ENCODE data around the gene ETNPPL. TPM values are rescaled to one million over a fixed set of nuclear protein-coding genes. Genes with fewer than 3 reads are reported as not detected.

Gene ETNPPL
- total and polyA plus RNA-seq, 2 of the 4 experiments (the other 2 are of a cell fraction) = not detected

DNA sequence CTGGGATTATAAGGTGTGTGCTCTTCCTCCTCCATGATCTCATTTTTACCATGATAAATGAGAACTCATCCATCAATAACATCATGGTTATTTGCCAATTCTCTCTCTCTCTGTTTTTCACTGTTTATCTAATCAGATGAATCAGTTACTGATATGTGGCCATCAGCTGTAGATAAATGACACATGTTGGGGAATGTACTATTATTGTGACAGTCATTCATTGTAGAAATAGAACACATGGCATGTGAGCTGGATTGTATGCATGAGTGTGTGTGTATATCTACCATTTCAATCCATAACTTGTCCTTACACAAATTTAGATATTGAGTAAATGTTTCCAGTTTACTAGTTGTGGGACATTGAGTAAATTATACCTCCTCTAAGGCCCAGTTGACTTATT is 59.5 kb downstream of the ETNPPL start:
- ChIA-PET CTCF (no interaction called here), POLR2A (ENCODE audit: unreplicated experiment) (no interaction called here)
- H2BK20ac ChIP-seq (ENCODE audit: low read depth, low read length) = no peak overlapping the region
- H3K4me1 ChIP-seq (ENCODE audit: control insufficient read depth, insufficient read depth, low read length) = no peaks in the 10 kb centered on the region
- no peak overlapping the region for H2BK120ac ChIP-seq (ENCODE audit: low read depth, low read length)
- no peak overlapping the region for H3K4ac ChIP-seq (ENCODE audit: low read depth, low read length)
- H3K9ac ChIP-seq (ENCODE audit: low read depth, low read length) = no peak overlapping the region
- H3K79me1 ChIP-seq (ENCODE audit: low read depth in 1 of 2, low read length in 2 of 2) = no peaks in the 10 kb centered on the region
- ATAC-seq (ENCODE audit: low read depth) = no peak
- no peak overlapping the region for H4K5ac ChIP-seq (ENCODE audit: low read depth, low read length)
- H4K8ac ChIP-seq (ENCODE audit: low read depth in 2 of 2, low read length in 2 of 2) = no peak overlapping the region
- H3K4me3 ChIP-seq (ENCODE audit: insufficient read depth, low read depth, low read length) = no peak overlapping the region
- no peak overlapping the region for H3K18ac ChIP-seq (ENCODE audit: low read depth, low read length)
- no peak overlapping the region for H2AK9ac ChIP-seq (replicated peaks; ENCODE audit: low read depth, low read length, poor library complexity)
- H4K91ac ChIP-seq (ENCODE audit: insufficient read depth, low read depth, low read length) = no peak overlapping the region
- intact Hi-C loops (cut with micrococcal nuclease) = no loop called here
- no peaks in the 10 kb centered on the region for H3K36me3 ChIP-seq (ENCODE audit: control insufficient read depth, insufficient read depth, low read length)
- no peak overlapping the region for H3K23ac ChIP-seq (ENCODE audit: low read depth, low read length)
- TF ChIP-seq CEBPB (IDR thresholded peaks at IDR 0.05; ENCODE audit: low read depth, low read length) (no peak), NFE2L2 (IDR thresholded peaks at IDR 0.05; ENCODE audit: low read depth, low read length) (no peak), RCOR1 (IDR thresholded peaks at IDR 0.05; ENCODE audit: insufficient replicate concordance, low read length) (no peak), MAZ (IDR thresholded peaks at IDR 0.05; ENCODE audit: borderline replicate concordance, low read depth, low read length) (no peak), BHLHE40 (IDR thresholded peaks at IDR 0.05; ENCODE audit: low read depth, low read length) (no peak), ELK1 (IDR thresholded peaks at IDR 0.05; ENCODE audit: borderline replicate concordance, low read depth, low read length) (no peak), RAD21 (IDR thresholded peaks at IDR 0.05; ENCODE audit: low read length) (no peak), USF2 (IDR thresholded peaks at IDR 0.05; ENCODE audit: low read depth, low read length) (no peak), FOS (IDR thresholded peaks at IDR 0.05; ENCODE audit: low read depth, low read length) (no peak), MXI1 (IDR thresholded peaks at IDR 0.05; ENCODE audit: borderline replicate concordance, low read depth, low read length) (no peak), MAFK (IDR thresholded peaks at IDR 0.05; ENCODE audit: low read depth, low read length) (no peak), POLR2A (IDR thresholded peaks at IDR 0.05; ENCODE audit: low read depth, low read length) (no peak), SMC3 (IDR thresholded peaks at IDR 0.05; ENCODE audit: low read depth, low read length) (no peak), CHD1 (IDR thresholded peaks at IDR 0.05; ENCODE audit: low read depth, low read length) (no peak), RFX5 (IDR thresholded peaks at IDR 0.05; ENCODE audit: low read depth, low read length) (no peak)
- TF ChIP-seq, protein P1, sequence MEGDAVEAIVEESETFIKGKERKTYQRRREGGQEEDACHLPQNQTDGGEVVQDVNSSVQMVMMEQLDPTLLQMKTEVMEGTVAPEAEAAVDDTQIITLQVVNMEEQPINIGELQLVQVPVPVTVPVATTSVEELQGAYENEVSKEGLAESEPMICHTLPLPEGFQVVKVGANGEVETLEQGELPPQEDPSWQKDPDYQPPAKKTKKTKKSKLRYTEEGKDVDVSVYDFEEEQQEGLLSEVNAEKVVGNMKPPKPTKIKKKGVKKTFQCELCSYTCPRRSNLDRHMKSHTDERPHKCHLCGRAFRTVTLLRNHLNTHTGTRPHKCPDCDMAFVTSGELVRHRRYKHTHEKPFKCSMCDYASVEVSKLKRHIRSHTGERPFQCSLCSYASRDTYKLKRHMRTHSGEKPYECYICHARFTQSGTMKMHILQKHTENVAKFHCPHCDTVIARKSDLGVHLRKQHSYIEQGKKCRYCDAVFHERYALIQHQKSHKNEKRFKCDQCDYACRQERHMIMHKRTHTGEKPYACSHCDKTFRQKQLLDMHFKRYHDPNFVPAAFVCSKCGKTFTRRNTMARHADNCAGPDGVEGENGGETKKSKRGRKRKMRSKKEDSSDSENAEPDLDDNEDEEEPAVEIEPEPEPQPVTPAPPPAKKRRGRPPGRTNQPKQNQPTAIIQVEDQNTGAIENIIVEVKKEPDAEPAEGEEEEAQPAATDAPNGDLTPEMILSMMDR (conservative IDR thresholded peaks at IDR 0.05; ENCODE audit: low read depth, low read length) = no peak
- H3K27ac ChIP-seq (ENCODE audit: insufficient read depth, low read length) = no peak overlapping the region
- no peak overlapping the region for H2AK5ac ChIP-seq (ENCODE audit: low read depth, low read length)
- DNase-seq = no peak
- BruUV-seq (replicated peaks) = no TSS peak
- H3K9me1 ChIP-seq (ENCODE audit: insufficient read depth, low read length) = no peaks in the 10 kb centered on the region
- no peak overlapping the region for H2BK5ac ChIP-seq (ENCODE audit: low read depth, low read length, poor library complexity, severe bottlenecking)
- H3K56ac ChIP-seq (ENCODE audit: extremely low read depth, insufficient read depth, low read length) = no peak overlapping the region
- H3K9me3 ChIP-seq (ENCODE audit: control insufficient read depth, insufficient read depth, low read length) = no peaks in the 10 kb centered on the region
- H3K27me3 ChIP-seq (ENCODE audit: control insufficient read depth, insufficient read depth, low read length) = no peaks in the 10 kb centered on the region; the same call in 1 of the 2 replicates
- no peaks in the 10 kb centered on the region for H4K20me1 ChIP-seq (ENCODE audit: insufficient read depth, low read length)
- no peak overlapping the region for H2BK15ac ChIP-seq (ENCODE audit: low read depth, low read length)
- in situ Hi-C loops (cut with MboI; ENCODE audit: low sequenced_read_pairs) = no loop called here
- dilution Hi-C loops (cut with HindIII; ENCODE audit: low sequenced_read_pairs, unreplicated experiment) = no loop called here
- no peak overlapping the region for H3K4me2 ChIP-seq (ENCODE audit: low read depth, low read length)
- H3K14ac ChIP-seq (replicated peaks; ENCODE audit: low read depth, low read length) = no peak overlapping the region
- no peak overlapping the region for H2AFZ ChIP-seq (replicated peaks; ENCODE audit: low read length, poor library complexity)
